Skeletal muscle tissue (tissue), 4 donors: ENCODE data around the gene TIMP2. TPM values are rescaled to one million over a fixed set of nuclear protein-coding genes. Genes with fewer than 3 reads are reported as not detected.
A peak's percentile ranks its signal among the peaks of the same experiment; 100 is the strongest.

Experiments
- H3K27ac ChIP-seq: one replicate; pipeline ENCODE4 v1.7.0; 2013; ENCODE audit warnings: mild to moderate bottlenecking, low read depth, low read length, inconsistent platforms
- H3K27me3 ChIP-seq, 3 donors: one replicate each; pipeline ENCODE4 v1.7.0; 2013; ENCODE audit warnings: low read length in 3 of 3; ENCODE audit not compliant: control insufficient read depth in 3 of 3, insufficient read depth in 3 of 3
- H3K36me3 ChIP-seq, 3 donors: one replicate each; pipeline ENCODE4 v1.7.0; 2013; ENCODE audit warnings: low read length in 3 of 3; ENCODE audit not compliant: control insufficient read depth in 3 of 3, insufficient read depth in 3 of 3
- H3K4me1 ChIP-seq, 3 donors: one replicate each; pipeline ENCODE4 v1.7.0; 2013; ENCODE audit warnings: low read length in 3 of 3, mild to moderate bottlenecking in 3 of 3; ENCODE audit not compliant: control insufficient read depth in 3 of 3, insufficient read depth in 3 of 3
- H3K4me3 ChIP-seq, 3 donors: one replicate each; pipeline ENCODE4 v1.7.0; 2013; ENCODE audit warnings: low read length in 3 of 3
- H3K9ac ChIP-seq, 3 donors: one replicate each; pipeline ENCODE4 v1.7.0; 2013; ENCODE audit warnings: low read length in 3 of 3, mild to moderate bottlenecking in 3 of 3, moderate library complexity in 2 of 3, low read depth in 1 of 3
- H3K9me3 ChIP-seq, 3 donors: one replicate each; pipeline ENCODE4 v1.7.0; 2013; ENCODE audit warnings: low read length in 3 of 3; ENCODE audit not compliant: control insufficient read depth in 3 of 3
- total RNA-seq: library from RNA; depleted of rRNA; stranded (reverse); fragments of >200 nt; gene quantifications from one replicate; pipeline ENCODE4 v1.2.3, GENCODE V29; 2014
- donor health status: Osteomylitis.

Gene TIMP2
- total RNA-seq, 1 donor from 2014 or later = 39.7 TPM

DNA sequence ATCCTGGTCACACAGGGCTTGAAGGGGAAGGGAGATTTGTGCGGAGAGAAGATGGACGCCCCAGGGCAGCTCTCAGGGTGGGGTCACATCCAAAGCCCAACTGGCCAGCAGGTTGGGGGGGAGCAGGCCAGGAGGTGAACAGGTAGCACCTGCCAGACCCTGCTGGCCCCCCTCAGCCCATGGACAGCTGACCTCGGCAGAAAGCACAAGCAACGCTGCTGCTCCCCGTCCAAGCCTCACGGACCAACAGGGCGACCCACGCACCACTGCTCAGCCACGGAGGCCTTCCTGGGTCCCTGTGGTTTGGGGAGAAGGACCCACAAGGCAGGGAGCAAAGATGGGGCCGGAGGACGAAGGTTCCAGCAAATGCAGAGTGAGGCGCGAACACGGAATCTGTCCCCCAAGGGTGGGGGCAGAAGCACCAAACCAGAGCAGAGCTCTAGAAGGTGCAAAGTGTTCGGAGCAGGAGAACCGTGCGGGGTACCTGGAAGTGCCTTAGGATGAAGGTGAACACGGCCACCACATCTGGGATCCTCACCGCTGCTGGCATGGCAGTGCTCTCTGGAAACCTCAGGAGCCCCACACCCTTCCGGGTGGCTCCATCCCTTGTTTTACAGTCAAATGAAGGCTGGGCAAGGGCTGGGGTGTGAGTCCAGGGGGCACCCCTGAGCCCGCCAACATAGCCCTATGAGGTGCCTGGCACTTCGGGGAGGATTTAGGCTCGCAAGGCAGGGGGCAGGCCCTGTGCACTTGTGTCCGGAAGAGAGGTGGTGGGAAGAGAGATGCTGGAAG lies 40.1 kb downstream of the TIMP2 start:
- no peaks in the 10 kb centered on the region for H3K36me3 ChIP-seq
- peaks cover 0 to 20% (median 1%) of the 10 kb centered on the region in 3 donors for H3K27me3 ChIP-seq
- H3K4me1 ChIP-seq = peaks cover 64 to 70% (median 69%) of the 10 kb centered on the region in 3 donors
- peak overlapping the region; percentile 82 for H3K27ac ChIP-seq
- H3K9ac ChIP-seq = peak overlapping the region in 1 of 3 donors; percentile 25
- H3K4me3 ChIP-seq = peak overlapping the region in 2 of 3 donors; percentile 18 to 35
- no peaks in the 10 kb centered on the region for H3K9me3 ChIP-seq

DNA sequence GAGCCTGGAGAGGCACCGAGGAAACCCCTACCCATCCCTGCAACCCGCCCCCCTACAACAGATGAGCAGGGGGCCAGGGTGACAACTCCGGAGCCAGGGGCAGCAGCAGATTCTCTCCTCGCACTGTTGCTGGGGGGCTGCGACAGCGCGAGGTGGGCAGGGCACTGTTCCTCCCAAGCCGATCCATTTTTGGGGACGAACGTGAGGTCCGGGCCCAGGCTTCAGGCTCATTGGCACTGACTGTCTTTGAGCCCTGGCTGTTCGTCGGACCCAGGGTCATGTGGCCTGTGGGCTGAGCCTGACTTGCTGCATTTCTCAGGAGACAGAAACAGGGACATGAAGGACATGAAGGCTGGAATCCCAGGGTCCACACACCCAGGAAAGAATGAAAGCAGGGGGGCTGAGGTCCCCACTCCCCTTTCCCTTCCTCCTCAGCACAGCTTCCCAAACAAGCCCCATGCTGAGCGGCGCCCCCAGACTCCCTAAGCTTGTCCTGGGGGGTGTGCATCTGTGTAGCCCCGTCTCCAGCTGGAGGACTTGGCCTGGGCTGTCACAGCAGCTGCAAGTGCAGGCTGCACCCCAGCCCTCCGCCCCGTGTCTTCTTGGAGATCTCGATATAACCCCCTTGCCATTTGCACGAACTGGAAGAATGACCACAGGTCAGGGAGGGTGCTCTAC lies 40.9 kb downstream of the TIMP2 start:
- Histone ChIP-seq H3K4me1 (peaks cover 62 to 69% (median 68%) of the 10 kb centered on the region in 3 donors), H3K36me3 (no peaks in the 10 kb centered on the region), H3K4me3 (peak overlapping the region; percentile 4 to 55 (median 35)), H3K27me3 (peaks cover 0 to 23% (median 8%) of the 10 kb centered on the region in 3 donors), H3K9ac (peak overlapping the region in 2 of 3 donors; percentile 30 to 76), H3K27ac (peak overlapping the region; percentile 82), H3K9me3 (no peaks in the 10 kb centered on the region)

DNA sequence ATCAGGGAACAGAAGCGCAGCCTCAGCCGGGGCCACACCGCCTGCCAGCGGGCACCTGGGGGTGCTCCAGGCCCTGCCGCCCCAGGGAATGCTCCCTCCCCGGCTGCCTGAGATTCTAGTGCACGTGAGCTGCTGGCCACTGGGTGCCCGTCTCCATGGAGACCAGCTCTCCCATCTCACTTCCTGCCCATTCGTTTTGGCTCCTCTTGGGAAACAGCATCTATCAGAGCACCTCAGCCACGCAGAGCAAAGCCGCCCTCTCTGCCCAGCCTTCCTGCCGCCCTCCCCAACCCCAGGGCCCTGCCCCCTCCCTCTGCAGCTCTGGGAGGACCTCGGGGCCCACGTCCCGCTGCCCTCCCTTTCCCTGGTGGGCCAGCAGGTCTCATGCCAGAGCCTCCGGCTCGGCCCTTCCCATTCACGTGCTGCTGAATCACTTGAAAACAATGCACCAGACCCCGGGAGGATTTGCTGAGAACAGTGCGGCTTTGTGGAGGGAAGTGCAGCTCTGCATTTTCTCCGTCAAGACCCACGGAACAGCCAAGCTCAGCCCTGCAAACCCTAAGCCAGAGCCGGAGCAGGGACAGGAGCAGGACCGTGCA lies 41.6 kb downstream of the TIMP2 start:
- peaks cover 0 to 28% (median 9%) of the 10 kb centered on the region in 3 donors for H3K27me3 ChIP-seq
- H3K9ac ChIP-seq = peak overlapping the region in 2 of 3 donors; percentile 65 to 76
- peak overlapping the region; percentile 4 to 55 (median 45) for H3K4me3 ChIP-seq
- no peaks in the 10 kb centered on the region for H3K36me3 ChIP-seq
- no peaks in the 10 kb centered on the region for H3K9me3 ChIP-seq
- H3K27ac ChIP-seq = peak overlapping the region; percentile 82
- peaks cover 62 to 69% (median 68%) of the 10 kb centered on the region in 3 donors for H3K4me1 ChIP-seq

DNA sequence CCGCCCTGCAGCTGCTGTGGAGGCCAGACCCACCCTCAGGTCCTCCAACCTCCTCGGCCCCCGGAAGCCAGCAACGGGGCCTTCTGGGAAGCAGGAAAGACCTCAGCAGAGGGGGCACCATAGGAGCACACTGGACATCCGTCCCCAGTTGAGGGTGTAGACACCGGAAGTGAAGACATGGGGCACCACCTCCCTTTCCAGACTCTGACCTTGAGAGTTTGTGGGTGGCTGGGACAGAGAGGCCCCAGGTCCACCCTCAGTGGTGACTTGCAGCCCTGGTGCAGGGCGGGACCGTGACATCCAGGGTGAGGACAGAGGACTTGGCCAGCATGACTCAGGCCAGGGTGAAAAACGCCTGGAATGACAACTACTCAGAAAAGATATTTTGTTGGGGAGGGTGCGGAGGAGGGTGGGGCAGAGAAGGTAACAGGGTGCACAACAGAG lies 42.1 kb downstream of the TIMP2 start:
- peak overlapping the region; percentile 18 to 76 (median 65) for H3K9ac ChIP-seq
- no peaks in the 10 kb centered on the region for H3K9me3 ChIP-seq
- H3K4me3 ChIP-seq = peak overlapping the region in 2 of 3 donors; percentile 45 to 55

DNA sequence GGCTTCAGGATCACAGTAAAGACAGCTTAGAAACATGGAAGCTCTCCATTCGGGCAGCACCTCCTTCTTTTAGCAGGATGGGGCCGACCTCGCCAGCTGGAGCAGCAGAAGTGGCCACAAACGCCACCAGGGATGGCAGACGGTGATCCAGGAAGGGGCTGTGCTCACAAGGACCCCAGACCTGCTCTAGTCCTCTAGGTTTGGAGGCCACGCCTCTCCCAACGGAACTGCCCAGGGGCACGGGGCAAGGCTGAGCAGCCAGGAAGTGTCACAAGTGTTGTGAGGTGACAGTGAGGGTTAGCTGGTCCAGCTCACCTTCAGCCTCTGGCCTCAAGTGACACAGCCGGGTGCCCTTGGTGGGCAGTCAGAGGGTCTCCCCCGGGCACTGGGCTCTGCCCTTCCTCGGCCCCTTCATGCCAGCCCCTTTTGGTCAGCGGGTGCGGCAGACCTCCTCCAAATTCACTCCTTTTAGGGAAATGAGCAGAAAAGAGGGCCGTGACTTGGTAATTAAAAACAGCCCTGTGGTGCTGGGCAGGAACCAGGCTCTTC lies 42.6 kb downstream of the TIMP2 start:
- Histone ChIP-seq H3K36me3 (no peaks in the 10 kb centered on the region), H3K4me1 (peaks cover 60 to 67% (median 65%) of the 10 kb centered on the region in 3 donors), H3K4me3 (peak overlapping the region in 2 of 3 donors; percentile 5 to 45), H3K27me3 (peaks cover 0 to 28% (median 9%) of the 10 kb centered on the region in 3 donors), H3K9ac (peak overlapping the region in 2 of 3 donors; percentile 18 to 76), H3K27ac (peak overlapping the region; percentile 82), H3K9me3 (no peaks in the 10 kb centered on the region)

More for the DNA sequence above, 42.1 kb downstream of the TIMP2 start:
- peaks cover 0 to 28% (median 9%) of the 10 kb centered on the region in 3 donors for H3K27me3 ChIP-seq
- peaks cover 60 to 67% (median 65%) of the 10 kb centered on the region in 3 donors for H3K4me1 ChIP-seq
- no peaks in the 10 kb centered on the region for H3K36me3 ChIP-seq
- H3K27ac ChIP-seq = peak overlapping the region; percentile 82

DNA sequence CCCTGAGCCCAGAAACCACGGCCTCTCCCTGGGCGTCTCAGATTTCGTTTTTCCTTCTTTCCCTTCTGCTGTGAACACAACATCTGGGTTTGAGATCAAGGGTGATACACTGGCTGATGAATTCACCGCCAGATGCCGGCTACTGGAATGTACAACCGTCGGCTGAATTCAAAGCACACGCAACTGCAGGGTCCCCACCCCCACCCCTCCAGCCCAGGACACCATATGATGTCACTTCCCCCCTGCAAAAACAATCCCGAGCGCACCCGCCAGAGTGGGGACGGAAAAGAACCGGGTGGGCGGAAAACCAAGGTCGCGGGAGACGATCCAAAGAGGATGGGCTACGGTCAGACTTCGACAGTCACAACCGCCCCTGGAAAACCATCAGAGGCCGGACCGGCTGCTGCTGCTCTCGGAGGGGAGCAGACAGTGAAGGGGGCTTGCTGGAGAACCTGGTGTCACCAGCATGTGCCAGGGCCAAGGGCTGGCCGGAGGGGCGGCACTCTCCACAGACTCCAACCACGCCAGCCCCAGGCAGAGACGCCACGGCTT lies 45.5 kb downstream of the TIMP2 start:
- Histone ChIP-seq H3K9me3 (no peaks in the 10 kb centered on the region), H3K27ac (peak overlapping the region; percentile 84), H3K9ac (peak overlapping the region; percentile 32 to 60 (median 57)), H3K36me3 (no peaks in the 10 kb centered on the region), H3K4me3 (peak overlapping the region; percentile 30 to 49 (median 36)), H3K27me3 (peaks cover 0 to 28% (median 9%) of the 10 kb centered on the region in 3 donors), H3K4me1 (peaks cover 60 to 68% (median 64%) of the 10 kb centered on the region in 3 donors)

DNA sequence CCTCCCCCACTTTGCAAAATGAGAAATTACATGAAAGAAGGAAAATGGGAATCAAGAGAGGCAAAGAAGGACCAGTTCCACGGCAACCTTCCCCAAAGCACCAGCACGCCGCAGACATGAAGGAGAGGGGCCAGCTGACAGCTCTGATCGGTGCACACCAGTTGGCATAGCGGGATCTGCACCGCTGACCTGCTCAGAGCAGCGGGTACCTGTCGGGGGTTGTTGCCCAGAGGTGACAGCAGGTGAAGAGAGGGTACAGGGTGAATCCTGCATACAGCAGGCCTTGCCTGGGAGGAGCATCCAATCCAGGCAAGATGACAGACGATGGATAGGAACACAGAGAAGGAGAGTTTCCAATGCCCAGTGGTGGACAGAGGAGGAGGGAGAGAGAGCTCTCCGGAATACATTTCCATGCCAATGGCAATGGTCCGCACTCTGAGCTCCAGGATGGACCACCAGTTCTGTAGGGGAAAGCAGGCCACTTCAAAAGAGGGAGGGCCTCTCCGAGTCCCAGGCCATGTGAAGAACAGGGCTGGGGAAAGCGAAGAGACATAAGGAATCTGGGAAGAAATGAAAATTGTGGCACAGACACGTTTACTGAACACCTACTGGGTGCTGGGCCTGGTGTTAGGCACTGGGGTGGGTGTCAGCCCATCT lies 46.2 kb downstream of the TIMP2 start:
- no peaks in the 10 kb centered on the region for H3K9me3 ChIP-seq
- peaks cover 0 to 24% (median 9%) of the 10 kb centered on the region in 3 donors for H3K27me3 ChIP-seq
- H3K27ac ChIP-seq = peak overlapping the region; percentile 84
- peak overlapping the region in 2 of 3 donors; percentile 50 to 57 for H3K9ac ChIP-seq
- H3K4me3 ChIP-seq = peak overlapping the region in 1 of 3 donors; percentile 49
- no peaks in the 10 kb centered on the region for H3K36me3 ChIP-seq
- peaks cover 58 to 64% (median 60%) of the 10 kb centered on the region in 3 donors for H3K4me1 ChIP-seq

DNA sequence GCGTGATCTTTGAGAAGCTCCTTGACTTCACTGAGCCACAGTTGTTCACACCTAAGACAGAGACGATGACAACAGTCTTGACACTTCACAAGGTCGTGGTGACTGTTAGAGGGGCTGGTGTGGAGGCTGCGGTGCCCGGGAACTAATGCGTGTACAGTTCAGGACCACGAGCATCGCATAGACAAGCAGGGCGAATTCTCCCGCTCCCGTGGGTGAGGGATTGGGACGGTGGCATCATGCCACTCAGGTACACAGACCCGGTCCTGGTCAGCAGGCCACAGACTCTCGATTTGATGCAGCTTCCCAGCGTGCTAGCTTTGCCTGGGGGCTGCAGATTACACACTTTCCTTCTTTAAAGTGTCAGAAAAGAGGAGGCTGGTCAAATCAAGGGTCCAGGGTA lies 46.9 kb downstream of the TIMP2 start:
- no peak overlapping the region for H3K27ac ChIP-seq
- no peaks in the 10 kb centered on the region for H3K36me3 ChIP-seq
- H3K9ac ChIP-seq = no peak overlapping the region
- H3K4me1 ChIP-seq = peaks cover 59 to 64% (median 60%) of the 10 kb centered on the region in 3 donors
- no peaks in the 10 kb centered on the region for H3K9me3 ChIP-seq
- H3K4me3 ChIP-seq = no peak overlapping the region
- H3K27me3 ChIP-seq = peaks cover 0 to 20% (median 9%) of the 10 kb centered on the region in 3 donors
